ENCODE results near the gene FRMD3.
"Not testable (repeated sequence)": the region's sequence is repeated elsewhere in the genome, so short reads cannot be mapped to it uniquely, and the experiment has no call there.

The FRMD3 gene

GRCh38 chr9:83523684-83524083 is 14.5 kb downstream of the FRMD3 start:
- DNase-seq (ENCODE audit: low read depth), result no peak

GRCh38 chr9:83521411-83521810 is 16.8 kb downstream of the FRMD3 start:
- DNase-seq (ENCODE audit: low read depth), result no peak

GRCh38 chr9:83521011-83521410 is 17.2 kb downstream of the FRMD3 start:
- no peak for DNase-seq (ENCODE audit: low read depth)

GRCh38 chr9:83520292-83520691 is 17.9 kb downstream of the FRMD3 start:
- peak; percentile 66 for DNase-seq (ENCODE audit: low read depth)

GRCh38 chr9:83517980-83518379 is 20.2 kb downstream of the FRMD3 start:
- DNase-seq (ENCODE audit: low read depth), result not testable (repeated sequence)

- DNase-seq (ENCODE audit: low read depth), result no peak
These were observed 23.4 kb downstream of the FRMD3 start for GRCh38 chr9:83514767-83515166.

GRCh38 chr9:83512621-83513020 is 25.6 kb downstream of the FRMD3 start:
- DNase-seq (ENCODE audit: low read depth), result no peak

- peak; percentile 57 for DNase-seq (ENCODE audit: low read depth)
These were observed 27.1 kb downstream of the FRMD3 start for GRCh38 chr9:83511051-83511450.

- peak; percentile 96 for DNase-seq (ENCODE audit: low read depth)
These were observed 28.8 kb downstream of the FRMD3 start for GRCh38 chr9:83509402-83509801.

GRCh38 chr9:83508067-83508466 is 30.1 kb downstream of the FRMD3 start:
- peak; percentile 42 for DNase-seq (ENCODE audit: low read depth)

- DNase-seq (ENCODE audit: low read depth), result no peak
These were observed 32.9 kb downstream of the FRMD3 start for GRCh38 chr9:83505282-83505681.

GRCh38 chr9:83503866-83504265 is 34.3 kb downstream of the FRMD3 start:
- DNase-seq (ENCODE audit: low read depth), result no peak

GRCh38 chr9:83501565-83501964 is 36.6 kb downstream of the FRMD3 start:
- DNase-seq (ENCODE audit: low read depth), result peak; percentile 41

GRCh38 chr9:83497441-83497840 is 40.8 kb downstream of the FRMD3 start:
- no peak for DNase-seq (ENCODE audit: low read depth)

- peak; percentile 39 for DNase-seq (ENCODE audit: low read depth)
These were observed 46.2 kb downstream of the FRMD3 start for GRCh38 chr9:83491995-83492394.

- DNase-seq (ENCODE audit: low read depth), result peak; percentile 6
These were observed 46.8 kb downstream of the FRMD3 start for GRCh38 chr9:83491413-83491812.

- DNase-seq (ENCODE audit: low read depth), result no peak
These were observed 48.2 kb downstream of the FRMD3 start for GRCh38 chr9:83489961-83490360.

- DNase-seq (ENCODE audit: low read depth), result no peak
These were observed 53.2 kb downstream of the FRMD3 start for GRCh38 chr9:83484990-83485389.

GRCh38 chr9:83483223-83483622 is 55.0 kb downstream of the FRMD3 start:
- DNase-seq (ENCODE audit: low read depth), result no peak

GRCh38 chr9:83479765-83480164 is 58.4 kb downstream of the FRMD3 start:
- no peak for DNase-seq (ENCODE audit: low read depth)

GRCh38 chr9:83477571-83477970 is 60.6 kb downstream of the FRMD3 start:
- DNase-seq (ENCODE audit: low read depth), result peak; percentile 69

- DNase-seq (ENCODE audit: low read depth), result no peak
These were observed 61.1 kb downstream of the FRMD3 start for GRCh38 chr9:83477120-83477519.

GRCh38 chr9:83476513-83476912 is 61.7 kb downstream of the FRMD3 start:
- no peak for DNase-seq (ENCODE audit: low read depth)

- DNase-seq (ENCODE audit: low read depth), result no peak
These were observed 62.5 kb downstream of the FRMD3 start for GRCh38 chr9:83475741-83476140.

GRCh38 chr9:83474631-83475030 is 63.6 kb downstream of the FRMD3 start:
- no peak for DNase-seq (ENCODE audit: low read depth)

All from EH (cell line).